HAP-1 (cell line): ENCODE results near the gene LTBP2.

Source experiments
- DNase-seq, 2 experiments: peaks; one replicate each; pipeline ENCODE4 v3.0.0-alpha.2; 2016 to 2020; ENCODE audit warnings: low spot score in 2 of 2
- H3K27me3 ChIP-seq: fragments of 250-450 bp; sonication (Bioruptor Pico); 2 replicates; pipeline ENCODE4 v1.5.1; 2020; ENCODE audit warnings: low read depth, mild to moderate bottlenecking, moderate library complexity
- H3K36me3 ChIP-seq: fragments of 250-450 bp; sonication (Bioruptor Pico); replicated peaks from 2 replicates; pipeline ENCODE4 v1.5.1; 2020; ENCODE audit warnings: mild to moderate bottlenecking
- H3K4me1 ChIP-seq: fragments of 250-450 bp; sonication (Bioruptor Pico); 2 replicates; pipeline ENCODE4 v1.5.1; 2020; ENCODE audit warnings: mild to moderate bottlenecking
- H3K4me3 ChIP-seq: fragments of 250-450 bp; sonication (Bioruptor Pico); 2 replicates; pipeline ENCODE4 v1.5.1; 2020; ENCODE audit warnings: mild to moderate bottlenecking, moderate library complexity
- H3K9me3 ChIP-seq: fragments of 250-450 bp; sonication (Bioruptor Pico); 2 replicates; pipeline ENCODE4 v1.5.1; 2020; ENCODE audit warnings: mild to moderate bottlenecking, moderate library complexity
- in situ Hi-C: fragments of 300-500 bp; cut with MboI; formaldehyde crosslinking; loops from 3 replicates; pipeline ENCODE4 v1.14.3; 2020; ENCODE audit warnings: low sequenced_read_pairs, inconsistent platforms, mixed read lengths

The LTBP2 gene

DNA sequence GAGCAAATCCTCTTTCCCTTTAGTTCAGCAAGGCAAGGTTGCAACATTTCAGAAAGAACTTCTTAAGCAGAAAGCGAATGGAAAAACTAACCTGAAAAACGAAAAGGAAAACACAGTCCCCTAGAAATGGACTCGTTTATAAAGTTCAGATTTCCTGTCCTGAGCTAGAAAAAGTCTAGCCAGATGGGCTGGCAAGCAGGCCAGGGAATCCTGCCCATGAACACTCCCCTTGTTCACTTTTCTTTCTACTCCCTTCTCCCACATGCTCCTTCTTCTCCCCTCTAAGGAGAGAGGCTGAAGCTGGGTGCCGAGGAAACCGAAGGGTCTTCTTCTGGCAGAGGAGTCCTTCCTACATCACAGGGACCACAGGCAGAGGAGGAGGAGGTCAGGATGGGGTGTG lies 27.1 kb downstream of the LTBP2 start:
- Histone ChIP-seq H3K4me3 (no peak overlapping the region), H3K27me3 (no peaks in the 10 kb centered on the region), H3K9me3 (no peaks in the 10 kb centered on the region), H3K4me1 (no peaks in the 10 kb centered on the region), H3K36me3 (no peaks in the 10 kb centered on the region)
- DNase-seq = no peak
- in situ Hi-C loops = no loop called here

DNA sequence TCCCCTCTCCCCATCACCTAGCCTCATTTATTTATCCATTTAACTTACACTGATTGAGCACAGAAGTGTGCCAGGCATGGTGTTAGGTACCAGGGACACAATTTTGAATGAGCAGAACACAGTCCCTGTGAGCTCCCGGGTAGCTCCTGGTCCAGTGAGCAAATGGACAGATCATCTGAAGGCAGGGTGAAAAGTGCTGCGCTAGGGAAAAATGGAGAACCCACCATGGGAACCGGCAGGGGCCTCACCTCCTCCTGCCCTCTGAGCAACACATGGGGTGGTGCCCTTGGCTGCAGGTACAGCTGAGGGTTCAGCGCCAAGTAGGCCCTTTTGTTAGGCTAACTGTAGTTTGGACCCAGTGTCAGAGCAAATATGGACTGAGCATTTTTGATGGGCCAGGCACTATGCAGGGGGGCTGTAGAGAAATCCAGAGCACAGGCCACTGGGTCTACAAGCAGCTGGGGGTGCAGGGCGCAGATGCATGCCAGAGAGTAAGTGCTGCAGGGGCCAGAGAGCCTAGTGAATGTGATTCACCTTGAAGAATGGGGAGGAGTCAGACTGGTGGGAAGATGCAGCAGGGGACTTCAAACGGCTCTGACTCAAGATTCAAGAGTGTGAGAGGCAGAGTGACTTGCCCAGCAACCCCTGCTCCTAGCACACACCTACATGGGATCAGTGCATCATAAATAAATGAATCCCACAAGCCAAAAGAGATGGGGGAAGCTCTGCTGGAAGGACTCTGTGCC lies 28.2 kb downstream of the LTBP2 start:
- in situ Hi-C loops = no loop called here
- H3K9me3 ChIP-seq = no peaks in the 10 kb centered on the region
- H3K36me3 ChIP-seq = no peaks in the 10 kb centered on the region
- no peak for DNase-seq
- no peaks in the 10 kb centered on the region for H3K4me1 ChIP-seq
- H3K27me3 ChIP-seq = no peaks in the 10 kb centered on the region
- no peak overlapping the region for H3K4me3 ChIP-seq

DNA sequence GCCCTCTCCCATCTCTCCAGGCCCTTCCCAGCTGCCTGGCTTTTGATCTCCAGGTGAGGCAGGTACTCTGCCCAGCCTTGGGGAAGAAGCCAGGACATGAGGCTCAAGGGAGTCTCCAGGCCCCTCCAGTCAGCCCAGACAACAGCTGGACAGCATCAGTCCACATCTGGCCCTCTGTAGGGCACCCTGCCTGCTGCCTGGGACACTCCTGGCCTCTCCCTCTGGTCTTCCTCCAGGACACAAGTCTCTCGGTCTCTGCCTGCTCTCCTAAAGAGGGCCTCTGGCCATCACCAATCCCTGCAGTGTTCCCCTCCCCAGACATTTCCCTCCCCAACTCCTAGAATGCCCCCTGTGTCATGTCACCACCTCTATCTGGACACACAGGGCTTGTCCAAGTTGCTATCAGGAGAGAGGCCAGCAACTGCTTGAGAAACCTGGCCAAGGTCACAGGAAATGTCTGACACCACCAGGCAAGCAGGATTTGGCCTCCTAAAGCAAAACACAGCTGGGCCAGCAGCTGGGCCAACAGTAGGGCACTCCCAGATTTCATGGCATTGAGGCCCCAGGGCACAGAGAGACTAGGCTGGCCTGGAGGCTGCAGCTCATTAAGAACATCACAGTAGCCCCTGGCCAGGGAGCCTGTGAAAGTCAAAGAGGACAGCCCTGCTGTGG lies 29.0 kb downstream of the LTBP2 start:
- no peaks in the 10 kb centered on the region for H3K9me3 ChIP-seq
- no peak for DNase-seq
- no peaks in the 10 kb centered on the region for H3K27me3 ChIP-seq
- H3K36me3 ChIP-seq = no peaks in the 10 kb centered on the region
- H3K4me3 ChIP-seq = no peak overlapping the region
- H3K4me1 ChIP-seq = no peaks in the 10 kb centered on the region
- in situ Hi-C loops = no loop called here

DNA sequence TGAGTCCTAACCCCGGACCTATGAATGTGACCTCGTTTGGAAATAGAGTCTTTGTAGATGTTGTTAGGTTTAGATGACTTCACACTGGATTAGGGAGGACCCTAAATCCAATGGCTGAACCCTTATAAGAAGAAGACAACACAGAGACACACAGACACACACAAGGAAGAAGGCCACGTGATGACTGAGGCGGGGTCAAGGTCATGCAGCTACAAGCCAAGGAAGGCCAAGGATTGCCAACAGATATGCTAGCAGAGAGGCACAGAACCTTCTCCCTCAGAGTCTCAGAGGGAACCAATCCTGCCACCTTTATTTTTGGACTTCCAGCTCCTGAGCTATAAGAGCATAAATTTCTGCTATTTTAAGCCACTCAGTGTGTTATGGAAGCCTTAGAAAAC lies 31.8 kb downstream of the LTBP2 start:
- no peaks in the 10 kb centered on the region for H3K36me3 ChIP-seq
- no peaks in the 10 kb centered on the region for H3K27me3 ChIP-seq
- H3K4me3 ChIP-seq = no peak overlapping the region
- H3K9me3 ChIP-seq = no peaks in the 10 kb centered on the region
- no peak for DNase-seq
- in situ Hi-C loops = no loop called here
- H3K4me1 ChIP-seq = no peaks in the 10 kb centered on the region

DNA sequence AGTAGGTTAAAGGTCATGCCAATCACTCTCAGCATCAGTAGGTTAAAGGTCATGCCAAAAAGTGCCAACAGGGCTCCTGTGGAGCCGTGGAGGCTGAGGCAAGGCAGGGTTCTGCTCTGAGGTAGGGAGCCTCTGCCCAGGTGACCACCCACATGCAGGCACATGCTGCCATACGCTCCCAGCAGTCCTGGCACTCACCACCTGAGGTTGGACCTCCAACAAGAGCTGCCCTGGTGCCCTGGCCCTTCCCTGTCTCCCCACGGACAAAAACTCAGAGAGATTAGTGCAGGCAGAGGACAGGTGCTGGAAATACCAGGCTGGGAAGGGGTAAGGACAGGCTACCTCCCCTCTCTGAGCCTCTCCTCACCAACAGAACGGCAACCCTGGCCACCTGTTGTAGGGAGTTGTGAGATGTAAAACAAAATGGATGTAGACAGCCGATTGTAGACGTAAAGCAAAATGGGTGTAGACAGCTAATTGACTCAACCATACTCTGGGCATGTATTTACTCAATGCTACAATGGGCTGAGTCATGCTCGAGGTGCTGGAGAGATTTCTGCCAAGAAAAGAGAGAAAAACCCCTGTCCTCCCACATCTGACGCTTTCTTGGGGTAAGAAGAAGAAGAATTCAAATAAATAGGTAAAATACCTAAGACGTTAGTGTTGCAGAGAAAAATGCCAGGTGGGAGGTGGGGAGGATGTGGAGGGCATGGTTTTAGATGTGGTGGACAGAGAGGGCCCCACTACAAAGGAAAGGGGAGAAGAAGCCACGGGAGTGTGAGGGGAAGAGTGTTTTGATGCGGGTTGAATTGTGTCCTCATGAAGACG lies 32.4 kb downstream of the LTBP2 start:
- no peaks in the 10 kb centered on the region for H3K36me3 ChIP-seq
- H3K4me3 ChIP-seq = no peak overlapping the region
- H3K4me1 ChIP-seq = no peaks in the 10 kb centered on the region
- H3K27me3 ChIP-seq = no peaks in the 10 kb centered on the region
- H3K9me3 ChIP-seq = no peaks in the 10 kb centered on the region
- no peak for DNase-seq
- in situ Hi-C loops = no loop called here

DNA sequence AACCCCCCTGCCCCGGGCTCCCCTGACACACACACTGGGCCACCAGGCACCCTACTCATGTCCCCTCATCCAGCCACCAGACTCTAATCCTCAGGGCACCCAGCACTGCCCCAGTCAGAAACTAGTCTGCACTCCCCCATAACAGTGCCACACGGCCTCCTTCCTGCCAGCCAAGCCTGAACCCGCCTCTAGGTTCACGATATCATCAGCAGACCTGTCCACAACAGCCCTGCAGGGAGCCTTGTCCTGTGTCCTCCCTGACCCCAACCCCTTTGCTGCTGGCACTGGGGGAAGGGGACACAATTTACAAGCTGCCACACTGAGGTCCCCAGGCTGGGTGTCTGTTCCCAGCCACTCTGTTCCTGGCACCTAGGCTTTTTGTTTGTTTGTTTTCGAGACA lies 33.6 kb downstream of the LTBP2 start:
- no peaks in the 10 kb centered on the region for H3K9me3 ChIP-seq
- DNase-seq = no peak
- no peaks in the 10 kb centered on the region for H3K27me3 ChIP-seq
- in situ Hi-C loops = no loop called here
- no peaks in the 10 kb centered on the region for H3K36me3 ChIP-seq
- peaks cover under 1% of the 10 kb centered on the region; the same call in 1 of the 2 replicates for H3K4me1 ChIP-seq
- H3K4me3 ChIP-seq = no peak overlapping the region

DNA sequence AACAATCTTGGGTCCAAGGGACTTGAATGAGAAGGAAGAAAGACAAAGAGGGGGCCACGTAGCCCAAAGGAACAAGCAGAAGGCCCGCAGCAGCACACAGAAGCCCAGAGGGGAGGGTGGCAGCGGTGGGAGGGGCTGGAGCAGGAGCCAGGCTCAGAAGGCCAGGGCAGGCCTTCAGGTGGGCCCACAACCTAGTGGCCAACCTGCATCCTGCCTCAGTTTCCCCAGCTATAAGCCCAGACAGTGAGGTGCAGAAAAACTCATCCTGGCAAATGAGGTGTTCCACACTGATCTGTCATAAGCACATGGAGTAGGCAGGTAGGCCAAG lies 34.1 kb downstream of the LTBP2 start:
- H3K9me3 ChIP-seq = no peaks in the 10 kb centered on the region
- H3K4me3 ChIP-seq = no peak overlapping the region
- peaks cover 6% of the 10 kb centered on the region for H3K4me1 ChIP-seq
- in situ Hi-C loops = no loop called here
- DNase-seq = no peak
- no peaks in the 10 kb centered on the region for H3K27me3 ChIP-seq
- no peaks in the 10 kb centered on the region for H3K36me3 ChIP-seq

DNA sequence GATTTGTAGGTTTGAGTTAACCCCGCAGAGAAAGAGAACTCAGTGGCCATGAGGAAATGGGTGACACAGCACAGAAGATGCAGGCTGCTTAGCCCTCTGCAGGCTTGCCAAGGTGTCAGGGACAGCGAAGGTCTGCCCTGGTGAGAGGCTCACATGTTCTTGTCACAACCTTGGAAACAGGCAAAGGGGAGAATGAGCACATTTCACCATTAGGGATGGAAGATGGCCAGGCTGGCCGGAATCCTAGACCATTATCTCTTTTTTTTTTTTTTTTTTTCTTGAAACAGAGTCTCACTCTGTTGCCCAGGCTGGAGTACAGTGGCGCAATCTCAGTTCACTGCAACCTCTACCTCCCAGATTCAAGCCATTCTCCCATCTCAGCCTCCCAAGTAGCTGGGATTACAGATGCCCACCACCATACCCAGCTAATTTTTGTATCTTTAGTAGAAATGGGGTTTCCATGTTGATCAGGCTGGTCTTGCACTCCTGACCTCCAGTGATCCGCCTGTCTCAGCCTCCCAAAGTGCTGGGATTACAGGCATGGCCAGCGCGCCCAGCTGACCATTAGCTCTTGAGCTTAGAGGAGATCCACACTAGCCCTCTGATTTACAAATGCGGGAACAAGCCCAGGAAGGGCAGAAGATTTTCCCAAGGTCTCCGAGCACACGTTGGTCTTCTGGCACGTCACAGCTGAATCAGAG lies 34.6 kb downstream of the LTBP2 start:
- no peak for DNase-seq
- in situ Hi-C loops = no loop called here
- H3K4me1 ChIP-seq = peaks cover 11% of the 10 kb centered on the region
- H3K4me3 ChIP-seq = no peak overlapping the region
- no peaks in the 10 kb centered on the region for H3K27me3 ChIP-seq
- no peaks in the 10 kb centered on the region for H3K9me3 ChIP-seq
- no peaks in the 10 kb centered on the region for H3K36me3 ChIP-seq

DNA sequence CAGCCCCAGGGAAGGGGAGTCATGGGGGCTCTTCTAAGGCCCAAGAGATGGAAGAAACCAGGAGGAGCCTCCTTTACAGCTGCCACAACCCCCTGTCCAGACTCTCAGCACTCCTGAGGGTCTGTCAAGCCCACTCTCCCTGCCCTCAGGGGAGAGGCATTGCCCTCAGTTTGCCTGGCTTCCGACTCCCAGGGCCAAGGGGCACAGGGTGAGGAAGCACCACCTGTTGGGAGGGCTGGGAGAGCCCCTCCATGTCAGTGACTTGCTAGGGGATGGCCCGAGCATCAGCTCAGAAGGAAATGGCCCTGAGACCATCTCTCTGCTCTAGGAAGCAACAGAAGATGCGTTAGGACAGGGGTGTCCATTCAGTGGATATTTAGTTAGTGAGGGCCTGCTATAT lies 36.1 kb downstream of the LTBP2 start:
- in situ Hi-C loops = no loop called here
- H3K9me3 ChIP-seq = no peaks in the 10 kb centered on the region
- H3K27me3 ChIP-seq = no peaks in the 10 kb centered on the region
- H3K4me1 ChIP-seq = peaks cover 22% of the 10 kb centered on the region
- DNase-seq = no peak
- H3K4me3 ChIP-seq = no peak overlapping the region
- H3K36me3 ChIP-seq = no peaks in the 10 kb centered on the region

DNA sequence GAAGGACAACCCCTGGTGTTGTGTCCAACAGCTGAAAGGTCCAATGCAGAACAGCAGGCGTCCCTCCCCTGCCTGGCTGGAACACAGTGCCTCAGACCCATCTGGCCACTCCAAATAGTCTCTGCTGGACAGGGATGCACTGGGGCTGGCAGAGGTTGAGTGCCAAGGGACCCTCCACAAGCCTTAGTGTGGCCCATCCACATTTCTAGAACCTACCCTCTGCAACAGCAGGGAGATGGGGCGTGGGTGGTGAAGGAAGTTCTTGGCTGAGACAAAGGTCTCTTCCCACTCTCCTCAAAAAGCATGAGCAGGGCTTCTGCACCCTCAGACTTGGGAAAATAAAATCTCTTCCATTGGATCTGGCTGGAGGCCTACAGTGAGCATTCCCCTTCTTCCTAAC lies 36.5 kb downstream of the LTBP2 start:
- peaks cover 22% of the 10 kb centered on the region for H3K4me1 ChIP-seq
- H3K9me3 ChIP-seq = no peaks in the 10 kb centered on the region
- DNase-seq = no peak
- in situ Hi-C loops = no loop called here
- no peaks in the 10 kb centered on the region for H3K27me3 ChIP-seq
- no peaks in the 10 kb centered on the region for H3K36me3 ChIP-seq
- H3K4me3 ChIP-seq = no peak overlapping the region

DNA sequence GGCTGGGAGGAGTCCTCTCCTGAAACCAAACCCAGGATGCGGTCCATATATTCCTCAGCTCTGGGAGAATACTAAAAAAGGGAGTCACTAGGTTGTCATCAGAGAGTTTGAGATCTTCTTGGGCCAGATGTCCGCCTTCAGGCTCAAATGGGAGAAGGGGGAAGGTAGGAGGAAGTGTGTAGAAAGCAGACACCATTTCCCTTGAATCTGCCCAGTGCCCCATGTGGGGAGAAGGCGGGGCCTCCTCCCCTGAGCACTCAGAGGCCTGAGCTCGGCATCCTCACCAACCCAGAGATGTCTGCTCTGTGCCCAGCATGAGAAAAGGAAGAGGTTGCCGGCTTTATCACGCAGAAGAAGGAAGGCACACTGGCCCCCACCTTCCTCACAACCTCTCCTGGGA lies 37.3 kb downstream of the LTBP2 start:
- H3K27me3 ChIP-seq = no peaks in the 10 kb centered on the region
- in situ Hi-C loops = no loop called here
- H3K4me3 ChIP-seq = no peak overlapping the region
- H3K4me1 ChIP-seq = peaks cover 22% of the 10 kb centered on the region
- no peaks in the 10 kb centered on the region for H3K36me3 ChIP-seq
- no peak for DNase-seq
- H3K9me3 ChIP-seq = no peaks in the 10 kb centered on the region

DNA sequence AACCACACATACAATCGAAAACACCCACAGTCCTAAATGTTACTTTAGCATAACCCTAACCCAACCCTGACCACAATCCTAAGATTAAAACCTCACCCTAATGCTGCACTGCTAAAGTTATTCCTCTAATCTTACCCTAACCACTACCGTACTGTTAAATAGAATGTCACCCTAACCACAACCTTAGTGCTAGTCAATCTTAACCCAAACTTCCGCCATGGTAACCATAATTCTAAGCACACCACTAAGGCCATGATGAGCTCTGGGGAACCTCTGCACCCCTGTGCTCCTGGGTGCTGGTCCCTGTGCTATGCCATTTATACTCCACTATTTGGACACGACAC lies 38.0 kb downstream of the LTBP2 start:
- Histone ChIP-seq H3K9me3 (no peaks in the 10 kb centered on the region), H3K36me3 (no peaks in the 10 kb centered on the region), H3K4me3 (no peak overlapping the region), H3K27me3 (no peaks in the 10 kb centered on the region), H3K4me1 (peaks cover 22% of the 10 kb centered on the region)
- in situ Hi-C loops = no loop called here
- DNase-seq = no peak

DNA sequence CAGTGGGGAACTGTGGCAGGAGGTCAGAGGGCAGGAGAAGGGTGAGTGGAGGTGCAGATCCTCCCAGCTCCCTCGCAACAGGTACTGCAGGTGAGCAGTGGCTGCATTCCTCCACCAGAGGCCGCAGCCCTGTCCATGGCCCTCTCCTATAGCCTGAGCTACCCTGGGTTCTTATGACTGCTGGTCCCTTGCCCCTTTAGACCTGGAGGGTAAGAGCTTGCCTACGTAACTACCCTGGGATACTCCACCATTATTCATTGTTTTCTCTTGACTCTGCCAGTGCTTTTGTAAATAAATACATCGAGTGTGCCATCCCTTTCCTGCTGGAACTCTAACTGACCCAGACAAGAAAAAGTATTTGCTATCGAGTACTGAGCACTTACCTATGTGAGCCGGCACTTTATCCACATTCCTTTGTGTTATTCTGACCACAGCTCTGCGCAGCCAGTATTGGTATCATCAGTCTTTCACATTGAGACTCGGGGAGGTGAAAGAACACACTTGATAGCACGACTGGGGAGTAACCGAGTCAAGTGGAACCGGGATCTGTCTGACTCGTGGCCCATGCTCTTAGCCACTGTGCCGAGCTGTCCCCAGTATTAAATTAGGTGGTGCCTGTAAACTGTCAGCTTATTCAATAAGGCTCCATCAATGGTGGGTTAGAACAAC lies 38.5 kb downstream of the LTBP2 start:
- H3K27me3 ChIP-seq = no peaks in the 10 kb centered on the region
- in situ Hi-C loops = no loop called here
- no peak for DNase-seq
- no peaks in the 10 kb centered on the region for H3K9me3 ChIP-seq
- H3K4me3 ChIP-seq = no peak overlapping the region
- peaks cover 22% of the 10 kb centered on the region for H3K4me1 ChIP-seq
- no peaks in the 10 kb centered on the region for H3K36me3 ChIP-seq
